GM23248 (cell line): ENCODE measurements around the gene BRPF3.

Experiments
- EZH2 ChIP-seq: fragments of 200-600 bp; sonication (generic); IDR thresholded peaks from 2 replicates; pipeline ENCODE4 v1.6.1; 2018; ENCODE audit warnings: antibody characterized with exemption, mild to moderate bottlenecking; ENCODE audit not compliant: insufficient read depth, poor library complexity, severe bottlenecking
- EZH2phosphoT487 ChIP-seq: fragments of 200-600 bp; sonication (generic); IDR thresholded peaks from 2 replicates; pipeline ENCODE4 v1.6.1; 2018; ENCODE audit warnings: antibody characterized with exemption, moderate library complexity, mild to moderate bottlenecking, low read depth; ENCODE audit not compliant: insufficient read depth

DNA sequence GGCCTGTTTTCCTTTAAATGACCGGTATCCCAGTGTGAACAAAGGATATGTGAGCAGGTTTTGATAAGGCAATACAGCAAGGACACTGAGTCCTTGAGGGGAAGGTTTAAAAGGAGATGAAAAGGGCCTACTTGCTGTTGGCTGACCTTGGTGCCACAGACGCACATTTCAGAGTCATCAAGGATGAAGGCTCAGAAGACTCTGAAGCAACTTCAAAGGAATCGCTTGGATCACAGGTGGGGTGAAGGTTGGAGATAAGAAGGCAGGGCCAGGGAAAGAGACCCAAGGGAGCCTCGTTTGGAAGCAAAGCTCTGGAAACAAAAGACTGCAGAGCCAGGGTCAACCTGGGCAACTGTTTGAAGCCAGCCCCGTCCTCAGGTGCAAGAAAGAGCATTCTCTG is 43.2 kb downstream of the BRPF3 start:
- no peak for TF ChIP-seq EZH2
- no peak for TF ChIP-seq EZH2phosphoT487
